Activated T-cell treated with anti-CD3 and anti-CD28 coated beads, Interleukin-2, amount 50 U/mL, for 24 hours (primary cell): ENCODE data around the gene SUN3.
"Not testable (repeated sequence)": the region's sequence is repeated elsewhere in the genome, so short reads cannot be mapped to it uniquely, and the experiment has no call there.

Experiments used
- DNase-seq: peaks from one replicate; pipeline ENCODE4 v3.0.0-alpha.2; 2020
- H3K27ac Mint-ChIP-seq: 2 replicates; pipeline ENCODE4 v1.8.0; 2020; ENCODE audit warnings: mild to moderate bottlenecking, mixed read lengths
- H3K27me3 Mint-ChIP-seq: 2 replicates; pipeline ENCODE4 v1.8.0; 2020; ENCODE audit warnings: mixed read lengths
- H3K36me3 Mint-ChIP-seq: 2 replicates; pipeline ENCODE4 v1.8.0; 2020; ENCODE audit warnings: low read depth, mixed read lengths
- H3K4me1 Mint-ChIP-seq: 2 replicates; pipeline ENCODE4 v1.8.0; 2020; ENCODE audit warnings: low read depth, mixed read lengths
- H3K4me3 Mint-ChIP-seq: 2 replicates; pipeline ENCODE4 v1.8.0; 2020; ENCODE audit warnings: mild to moderate bottlenecking, moderate library complexity, mixed read lengths
- H3K9me3 Mint-ChIP-seq: 2 replicates; pipeline ENCODE4 v1.8.0; 2020; ENCODE audit warnings: mixed read lengths

Gene SUN3

GRCh38 chr7:47949703-47950102 lies 79.2 kb downstream of the SUN3 start:
- Mint-ChIP-seq H3K9me3 (no peaks in the 10 kb centered on the region), H3K36me3 (peaks cover 12% of the 10 kb centered on the region), H3K27ac (no peak overlapping the region), H3K27me3 (no peaks in the 10 kb centered on the region), H3K4me1 (peaks cover 8% of the 10 kb centered on the region), H3K4me3 (no peak overlapping the region)
- DNase-seq: no peak

GRCh38 chr7:47948141-47948790 lies 80.6 kb downstream of the SUN3 start, which contains the start of gene PKD1L1:
TSS of gene PKD1L1 (minus strand) at chr7:47948466. CDS start at chr7:47948440, 26 bp downstream.
- H3K27ac Mint-ChIP-seq: no peak within 1 kb of the TSS
- no peaks in the 10 kb centered on the region for H3K36me3 Mint-ChIP-seq
- H3K9me3 Mint-ChIP-seq: no peaks in the 10 kb centered on the region

GRCh38 chr7:47947355-47947749 lies 81.6 kb downstream of the SUN3 start:
- DNase-seq: no peak
- H3K4me3 Mint-ChIP-seq: no peak overlapping the region
- H3K36me3 Mint-ChIP-seq: no peaks in the 10 kb centered on the region
- H3K4me1 Mint-ChIP-seq: no peaks in the 10 kb centered on the region
- no peaks in the 10 kb centered on the region for H3K9me3 Mint-ChIP-seq
- H3K27me3 Mint-ChIP-seq: no peaks in the 10 kb centered on the region
- no peak overlapping the region for H3K27ac Mint-ChIP-seq

More at GRCh38 chr7:47948141-47948790, 80.6 kb downstream of the SUN3 start, which contains the start of gene PKD1L1:
- DNase-seq: no peak
- H3K4me1 Mint-ChIP-seq: no peaks in the 10 kb centered on the region
- no peak within 1 kb of the TSS for H3K4me3 Mint-ChIP-seq
- no peaks in the 10 kb centered on the region for H3K27me3 Mint-ChIP-seq

- no peaks in the 10 kb centered on the region for H3K36me3 Mint-ChIP-seq
- no peaks in the 10 kb centered on the region for H3K4me1 Mint-ChIP-seq
- no peaks in the 10 kb centered on the region for H3K27me3 Mint-ChIP-seq
- H3K27ac Mint-ChIP-seq: peak overlapping the region; percentile 13
- H3K4me3 Mint-ChIP-seq: no peak overlapping the region
- no peaks in the 10 kb centered on the region for H3K9me3 Mint-ChIP-seq
- no peak for DNase-seq
Observed at GRCh38 chr7:47946581-47947354, 82.1 kb downstream of the SUN3 start.

- no peaks in the 10 kb centered on the region for H3K4me1 Mint-ChIP-seq
- H3K27ac Mint-ChIP-seq: no peak overlapping the region
- no peak overlapping the region for H3K4me3 Mint-ChIP-seq
- no peaks in the 10 kb centered on the region for H3K27me3 Mint-ChIP-seq
- peak; percentile 80 for DNase-seq
- no peaks in the 10 kb centered on the region for H3K9me3 Mint-ChIP-seq
- H3K36me3 Mint-ChIP-seq: no peaks in the 10 kb centered on the region
Observed at GRCh38 chr7:47945261-47946015, 83.5 kb downstream of the SUN3 start.

GRCh38 chr7:47944536-47945260 lies 84.2 kb downstream of the SUN3 start:
- Mint-ChIP-seq H3K9me3 (no peaks in the 10 kb centered on the region), H3K27ac (no peak overlapping the region), H3K36me3 (no peaks in the 10 kb centered on the region), H3K4me1 (no peaks in the 10 kb centered on the region), H3K27me3 (no peaks in the 10 kb centered on the region), H3K4me3 (no peak overlapping the region)
- DNase-seq: no peak

- no peaks in the 10 kb centered on the region for H3K27me3 Mint-ChIP-seq
- no peaks in the 10 kb centered on the region for H3K9me3 Mint-ChIP-seq
- H3K36me3 Mint-ChIP-seq: no peaks in the 10 kb centered on the region
- H3K27ac Mint-ChIP-seq: no peak overlapping the region
- no peak overlapping the region for H3K4me3 Mint-ChIP-seq
- no peaks in the 10 kb centered on the region for H3K4me1 Mint-ChIP-seq
- no peak for DNase-seq
Observed at GRCh38 chr7:47943676-47944474, 85.0 kb downstream of the SUN3 start.

GRCh38 chr7:47942651-47943050 lies 86.3 kb downstream of the SUN3 start:
- H3K4me1 Mint-ChIP-seq, H3K36me3 Mint-ChIP-seq, H3K27me3 Mint-ChIP-seq, H3K27ac Mint-ChIP-seq, H3K4me3 Mint-ChIP-seq, DNase-seq, H3K9me3 Mint-ChIP-seq: not testable (repeated sequence)

- DNase-seq: no peak
- Mint-ChIP-seq H3K27me3 (no peaks in the 10 kb centered on the region), H3K27ac (no peak overlapping the region), H3K4me3 (no peak overlapping the region), H3K9me3 (no peaks in the 10 kb centered on the region), H3K4me1 (peaks cover 6% of the 10 kb centered on the region), H3K36me3 (no peaks in the 10 kb centered on the region)
Observed at GRCh38 chr7:47942132-47942531, 86.8 kb downstream of the SUN3 start.

GRCh38 chr7:47941136-47941844 lies 87.6 kb downstream of the SUN3 start:
- peaks cover 8% of the 10 kb centered on the region for H3K4me1 Mint-ChIP-seq
- H3K9me3 Mint-ChIP-seq: no peaks in the 10 kb centered on the region
- DNase-seq: no peak
- H3K4me3 Mint-ChIP-seq: no peak overlapping the region
- no peak overlapping the region for H3K27ac Mint-ChIP-seq
- no peaks in the 10 kb centered on the region for H3K27me3 Mint-ChIP-seq
- H3K36me3 Mint-ChIP-seq: no peaks in the 10 kb centered on the region

- no peak overlapping the region for H3K4me3 Mint-ChIP-seq
Observed at GRCh38 chr7:47940088-47941013, 88.6 kb downstream of the SUN3 start.

GRCh38 chr7:47939425-47940036 lies 89.4 kb downstream of the SUN3 start:
- no peak overlapping the region for H3K27ac Mint-ChIP-seq
- H3K36me3 Mint-ChIP-seq: no peaks in the 10 kb centered on the region
- no peaks in the 10 kb centered on the region for H3K27me3 Mint-ChIP-seq
- DNase-seq: no peak
- peaks cover 8% of the 10 kb centered on the region for H3K4me1 Mint-ChIP-seq
- no peak overlapping the region for H3K4me3 Mint-ChIP-seq
- no peaks in the 10 kb centered on the region for H3K9me3 Mint-ChIP-seq

More at GRCh38 chr7:47940088-47941013, 88.6 kb downstream of the SUN3 start:
- Mint-ChIP-seq H3K9me3 (no peaks in the 10 kb centered on the region), H3K4me1 (peaks cover 8% of the 10 kb centered on the region), H3K27ac (no peak overlapping the region), H3K36me3 (no peaks in the 10 kb centered on the region), H3K27me3 (no peaks in the 10 kb centered on the region)
- DNase-seq: no peak
